DND-41 (cell line): Measurements from ENCODE around the gene CSNK1G1.

Experiments
- ATAC-seq: fragments of 200-7000 bp; cut with Tn5 transposase; 3 replicates; pipeline ENCODE4 v1.9.1; 2021; ENCODE audit warnings: low read depth; ENCODE audit not compliant: insufficient read depth
- DNase-seq: peaks from one replicate; pipeline ENCODE4 v3.0.0-alpha.2; 2020
- H2AFZ ChIP-seq: 2 replicates; pipeline ENCODE4 v1.6.0; 2012; ENCODE audit warnings: low read depth, low read length
- H3K27ac ChIP-seq: 2 replicates; pipeline ENCODE4 v1.5.1; 2012; ENCODE audit warnings: low read length, inconsistent platforms
- H3K27me3 ChIP-seq: fragments of 200-600 bp; sonication (generic); 2 replicates; pipeline ENCODE4 v1.6.0; 2012; ENCODE audit warnings: low read length, mild to moderate bottlenecking, inconsistent platforms; ENCODE audit not compliant: insufficient read depth, poor library complexity
- H3K36me3 ChIP-seq: 2 replicates; pipeline ENCODE4 v1.5.1; 2012; ENCODE audit warnings: low read length, inconsistent platforms; ENCODE audit not compliant: insufficient read depth
- H3K4me1 ChIP-seq: 2 replicates; pipeline ENCODE4 v1.5.1; 2012; ENCODE audit warnings: mild to moderate bottlenecking, low read length; ENCODE audit not compliant: insufficient read depth
- H3K4me2 ChIP-seq: 2 replicates; pipeline ENCODE4 v1.6.0; 2012; ENCODE audit warnings: mild to moderate bottlenecking, moderate library complexity, low read length, inconsistent platforms; ENCODE audit not compliant: insufficient read depth
- H3K4me3 ChIP-seq, 2 experiments: fragments of 200-600 bp in 1 of 2; shearing (Covaris generic) in 1 of 2; 2 replicates each; pipeline ENCODE4 v1.5.1; 2012 to 2016; ENCODE audit warnings: inconsistent platforms in 2 of 2, low read length in 2 of 2, mild to moderate bottlenecking in 2 of 2, low read depth in 1 of 2, moderate library complexity in 1 of 2
- H3K79me2 ChIP-seq: 2 replicates; pipeline ENCODE4 v1.6.0; 2012; ENCODE audit warnings: low read length, inconsistent platforms; ENCODE audit not compliant: insufficient read depth
- H3K9ac ChIP-seq: 2 replicates; pipeline ENCODE4 v1.6.0; 2012; ENCODE audit warnings: low read depth, mild to moderate bottlenecking, inconsistent platforms, low read length, moderate library complexity
- H3K9me3 ChIP-seq: 2 replicates; pipeline ENCODE4 v1.5.1; 2012; ENCODE audit warnings: low read length, moderate library complexity, mild to moderate bottlenecking, inconsistent platforms; ENCODE audit not compliant: insufficient read depth, severe bottlenecking
- H4K20me1 ChIP-seq: 2 replicates; pipeline ENCODE4 v1.6.0; 2012; ENCODE audit warnings: low read length; ENCODE audit not compliant: insufficient read depth
- EZH2 ChIP-seq: IDR thresholded peaks from 3 replicates; pipeline ENCODE4 v1.6.1; 2012; ENCODE audit warnings: borderline replicate concordance, low read depth, mild to moderate bottlenecking, moderate library complexity, low read length, inconsistent platforms; ENCODE audit not compliant: severe bottlenecking
- TF ChIP-seq, protein P1 (sequence below): IDR thresholded peaks from 2 replicates; pipeline ENCODE4 v1.5.1; 2012; ENCODE audit warnings: borderline replicate concordance, low read length, moderate library complexity, mild to moderate bottlenecking; ENCODE audit not compliant: poor library complexity, severe bottlenecking; ENCODE audit errors: extremely low read depth

CSNK1G1 gene

DNA sequence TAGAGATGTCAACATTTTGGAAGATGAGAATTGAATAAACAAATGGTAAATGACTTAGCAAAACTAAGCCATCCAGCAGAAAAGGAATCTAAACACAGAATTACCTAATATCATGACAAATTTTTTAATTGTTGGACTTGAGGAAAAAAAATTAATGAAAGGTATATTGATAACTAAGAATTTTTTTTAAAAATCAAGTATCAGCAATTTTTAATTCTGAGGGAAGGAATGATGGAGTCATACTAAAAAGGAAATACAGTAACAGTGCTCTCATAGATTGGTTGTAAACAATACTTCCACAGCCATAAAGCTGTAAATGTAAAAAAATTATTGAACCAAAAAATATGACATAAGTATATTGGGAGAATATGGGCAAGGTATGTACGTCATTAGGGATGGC, 68.0 kb downstream of the CSNK1G1 start:
- H3K27ac ChIP-seq: no peak overlapping the region
- H3K79me2 ChIP-seq: peaks cover 26% of the 10 kb centered on the region
- H4K20me1 ChIP-seq: no peaks in the 10 kb centered on the region
- DNase-seq: no peak
- no peak for TF ChIP-seq EZH2
- TF ChIP-seq, protein P1, sequence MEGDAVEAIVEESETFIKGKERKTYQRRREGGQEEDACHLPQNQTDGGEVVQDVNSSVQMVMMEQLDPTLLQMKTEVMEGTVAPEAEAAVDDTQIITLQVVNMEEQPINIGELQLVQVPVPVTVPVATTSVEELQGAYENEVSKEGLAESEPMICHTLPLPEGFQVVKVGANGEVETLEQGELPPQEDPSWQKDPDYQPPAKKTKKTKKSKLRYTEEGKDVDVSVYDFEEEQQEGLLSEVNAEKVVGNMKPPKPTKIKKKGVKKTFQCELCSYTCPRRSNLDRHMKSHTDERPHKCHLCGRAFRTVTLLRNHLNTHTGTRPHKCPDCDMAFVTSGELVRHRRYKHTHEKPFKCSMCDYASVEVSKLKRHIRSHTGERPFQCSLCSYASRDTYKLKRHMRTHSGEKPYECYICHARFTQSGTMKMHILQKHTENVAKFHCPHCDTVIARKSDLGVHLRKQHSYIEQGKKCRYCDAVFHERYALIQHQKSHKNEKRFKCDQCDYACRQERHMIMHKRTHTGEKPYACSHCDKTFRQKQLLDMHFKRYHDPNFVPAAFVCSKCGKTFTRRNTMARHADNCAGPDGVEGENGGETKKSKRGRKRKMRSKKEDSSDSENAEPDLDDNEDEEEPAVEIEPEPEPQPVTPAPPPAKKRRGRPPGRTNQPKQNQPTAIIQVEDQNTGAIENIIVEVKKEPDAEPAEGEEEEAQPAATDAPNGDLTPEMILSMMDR: no peak
- H3K4me3 ChIP-seq: no peak overlapping the region
- H3K4me2 ChIP-seq: no peak overlapping the region
- no peaks in the 10 kb centered on the region for H3K27me3 ChIP-seq
- H2AFZ ChIP-seq: no peak overlapping the region
- no peaks in the 10 kb centered on the region for H3K36me3 ChIP-seq
- no peaks in the 10 kb centered on the region for H3K9me3 ChIP-seq
- no peak overlapping the region for H3K9ac ChIP-seq
- no peak for ATAC-seq
- no peaks in the 10 kb centered on the region for H3K4me1 ChIP-seq

DNA sequence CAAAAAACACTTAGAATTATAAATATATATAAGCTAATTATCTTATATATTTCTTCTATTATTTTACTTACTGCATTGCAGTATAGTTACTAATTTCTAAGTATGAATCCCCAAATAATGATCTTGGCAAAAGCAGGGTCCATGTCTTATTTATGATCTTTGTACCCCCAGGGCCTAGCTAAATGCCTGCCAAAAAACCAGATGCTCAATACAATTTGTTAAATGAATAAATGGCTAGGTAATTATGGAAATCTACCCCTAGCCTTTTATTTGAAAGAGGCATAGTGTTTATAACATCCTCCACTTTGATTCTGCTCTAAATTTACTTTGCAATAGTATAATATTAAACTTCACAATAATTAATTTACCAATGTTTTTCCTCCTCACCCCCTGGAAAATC, 69.5 kb downstream of the CSNK1G1 start:
- no peaks in the 10 kb centered on the region for H3K27me3 ChIP-seq
- H3K4me3 ChIP-seq: no peak overlapping the region
- H3K36me3 ChIP-seq: no peaks in the 10 kb centered on the region
- ATAC-seq: no peak
- no peak for TF ChIP-seq EZH2
- TF ChIP-seq, protein P1: no peak
- H3K27ac ChIP-seq: no peak overlapping the region
- peaks cover 21% of the 10 kb centered on the region for H3K79me2 ChIP-seq
- no peaks in the 10 kb centered on the region for H3K4me1 ChIP-seq
- no peak overlapping the region for H2AFZ ChIP-seq
- DNase-seq: no peak
- H3K4me2 ChIP-seq: no peak overlapping the region
- no peaks in the 10 kb centered on the region for H4K20me1 ChIP-seq
- H3K9ac ChIP-seq: no peak overlapping the region
- H3K9me3 ChIP-seq: no peaks in the 10 kb centered on the region

DNA sequence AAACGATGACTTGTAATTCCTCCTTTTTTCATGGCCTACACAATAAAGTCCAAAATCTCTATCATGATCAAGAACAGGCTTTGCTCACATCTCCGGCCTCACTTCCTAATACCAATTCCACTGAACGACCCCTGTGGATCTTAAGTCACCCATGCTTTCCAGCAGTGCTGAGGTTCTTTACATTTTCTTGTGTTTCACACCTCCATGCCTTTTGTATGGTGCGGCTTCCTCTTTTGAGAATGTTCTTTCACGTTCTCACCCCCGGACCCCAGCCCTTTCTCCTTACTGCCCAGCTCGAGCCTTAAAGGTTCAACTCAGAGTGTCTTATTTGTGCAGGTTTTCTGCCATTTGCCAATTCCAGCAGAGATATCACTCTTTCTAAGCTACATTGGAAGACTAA, 70.1 kb downstream of the CSNK1G1 start:
- Histone ChIP-seq H3K36me3 (no peaks in the 10 kb centered on the region), H2AFZ (no peak overlapping the region), H3K4me1 (no peaks in the 10 kb centered on the region), H4K20me1 (no peaks in the 10 kb centered on the region), H3K4me2 (no peak overlapping the region), H3K27me3 (no peaks in the 10 kb centered on the region), H3K79me2 (peaks cover 21% of the 10 kb centered on the region), H3K27ac (no peak overlapping the region), H3K4me3 (no peak overlapping the region), H3K9ac (no peak overlapping the region), H3K9me3 (no peaks in the 10 kb centered on the region)
- no peak for DNase-seq
- no peak for ATAC-seq
- no peak for TF ChIP-seq EZH2
- TF ChIP-seq, protein P1: no peak

GRCh38 chr15:64285150-64285549, 70.8 kb downstream of the CSNK1G1 start:
- Histone ChIP-seq H3K4me3 (no peak overlapping the region), H3K79me2 (peaks cover 21% of the 10 kb centered on the region)

More at GRCh38 chr15:64285150-64285549, 70.8 kb downstream of the CSNK1G1 start:
- no peak overlapping the region for H3K4me2 ChIP-seq
- H3K27me3 ChIP-seq: no peaks in the 10 kb centered on the region
- no peaks in the 10 kb centered on the region for H4K20me1 ChIP-seq
- no peaks in the 10 kb centered on the region for H3K9me3 ChIP-seq
- H3K9ac ChIP-seq: no peak overlapping the region
- no peak overlapping the region for H3K27ac ChIP-seq
- TF ChIP-seq, protein P1: no peak
- TF ChIP-seq EZH2: no peak
- DNase-seq (no peak), ATAC-seq (no peak)
- H3K4me1 ChIP-seq: no peaks in the 10 kb centered on the region
- no peaks in the 10 kb centered on the region for H3K36me3 ChIP-seq
- no peak overlapping the region for H2AFZ ChIP-seq
